Endometrial microvascular endothelial cells (primary cell): ENCODE measurements around the gene DRAP1. TPM values are rescaled to one million over a fixed set of nuclear protein-coding genes. Genes with fewer than 3 reads are reported as not detected.
"Not testable (repeated sequence)": the region's sequence is repeated elsewhere in the genome, so short reads cannot be mapped to it uniquely, and the experiment has no call there.

ENCODE experiments used
- in situ Hi-C: cut with HindIII; loops from 2 replicates; pipeline ENCODE4 v1.10.0; 2017; ENCODE audit warnings: low sequenced_read_pairs, low pct_unique_long_range_greater_than_20kb; ENCODE audit errors: inconsistent ontology term
- total RNA-seq: library from RNA; depleted of rRNA; stranded (reverse); fragments of >200 nt; gene quantifications from one replicate; pipeline ENCODE4 v1.2.3, GENCODE V29; 2015; ENCODE audit errors: inconsistent ontology term

Gene DRAP1
- total RNA-seq, 1 donor from 2014 or later: 151 TPM

- in situ Hi-C loops: no loop called here
Observed at GRCh38 chr11:65885231-65885630, 34.0 kb upstream of the DRAP1 start.

- in situ Hi-C loops: no loop called here
Observed at GRCh38 chr11:65885808-65886536, 33.3 kb upstream of the DRAP1 start.

GRCh38 chr11:65886826-65887722 is 32.2 kb upstream of the DRAP1 start:
- in situ Hi-C loops: no loop called here

GRCh38 chr11:65887723-65888162 is 31.5 kb upstream of the DRAP1 start:
- in situ Hi-C loops: no loop called here

DNA sequence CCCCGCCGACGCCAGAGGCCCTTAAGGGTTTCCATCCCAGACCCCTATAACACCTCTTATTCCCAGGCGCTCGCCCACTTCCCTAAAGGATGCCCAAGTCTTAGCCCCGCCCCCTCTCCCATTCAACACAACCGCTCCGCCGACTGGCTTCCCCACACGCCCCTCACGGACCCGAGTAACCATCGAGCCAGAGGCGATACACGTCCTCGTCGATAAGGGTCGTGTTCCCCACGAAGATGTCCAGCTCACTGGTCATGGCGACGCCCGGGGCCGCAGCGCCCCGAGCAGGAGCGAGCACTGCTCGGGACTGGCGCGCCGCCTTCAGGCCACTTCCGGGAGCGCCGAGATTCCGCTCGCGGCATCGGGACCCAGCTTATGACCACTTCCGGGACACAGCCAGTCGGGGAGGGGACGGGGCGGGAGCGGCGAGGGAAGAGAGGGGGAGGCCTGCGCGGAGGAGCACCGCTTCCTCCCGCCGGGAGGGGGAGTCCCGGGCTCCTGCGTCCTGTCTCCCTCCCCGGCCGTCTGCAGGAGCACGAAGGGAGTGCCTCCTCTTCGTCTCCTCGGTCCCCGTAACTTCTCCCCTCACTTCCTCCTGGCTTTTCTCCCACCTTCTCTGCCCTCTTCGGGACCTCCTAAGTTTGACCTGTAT is 30.9 kb upstream of the DRAP1 start, which contains the start of gene FIBP:
FIBP (minus strand) TSS at position 309 of the 652 bp plus-strand sequence; CDS start at position 256, 53 bp downstream.
- in situ Hi-C loops: no loop called here

- in situ Hi-C loops: no loop called here
Observed at GRCh38 chr11:65890324-65891218, 28.7 kb upstream of the DRAP1 start, which contains the start of gene CCDC85B. TSS of gene CCDC85B (plus strand) at chr11:65890673. CDS start at chr11:65890784, 111 bp downstream.

DNA sequence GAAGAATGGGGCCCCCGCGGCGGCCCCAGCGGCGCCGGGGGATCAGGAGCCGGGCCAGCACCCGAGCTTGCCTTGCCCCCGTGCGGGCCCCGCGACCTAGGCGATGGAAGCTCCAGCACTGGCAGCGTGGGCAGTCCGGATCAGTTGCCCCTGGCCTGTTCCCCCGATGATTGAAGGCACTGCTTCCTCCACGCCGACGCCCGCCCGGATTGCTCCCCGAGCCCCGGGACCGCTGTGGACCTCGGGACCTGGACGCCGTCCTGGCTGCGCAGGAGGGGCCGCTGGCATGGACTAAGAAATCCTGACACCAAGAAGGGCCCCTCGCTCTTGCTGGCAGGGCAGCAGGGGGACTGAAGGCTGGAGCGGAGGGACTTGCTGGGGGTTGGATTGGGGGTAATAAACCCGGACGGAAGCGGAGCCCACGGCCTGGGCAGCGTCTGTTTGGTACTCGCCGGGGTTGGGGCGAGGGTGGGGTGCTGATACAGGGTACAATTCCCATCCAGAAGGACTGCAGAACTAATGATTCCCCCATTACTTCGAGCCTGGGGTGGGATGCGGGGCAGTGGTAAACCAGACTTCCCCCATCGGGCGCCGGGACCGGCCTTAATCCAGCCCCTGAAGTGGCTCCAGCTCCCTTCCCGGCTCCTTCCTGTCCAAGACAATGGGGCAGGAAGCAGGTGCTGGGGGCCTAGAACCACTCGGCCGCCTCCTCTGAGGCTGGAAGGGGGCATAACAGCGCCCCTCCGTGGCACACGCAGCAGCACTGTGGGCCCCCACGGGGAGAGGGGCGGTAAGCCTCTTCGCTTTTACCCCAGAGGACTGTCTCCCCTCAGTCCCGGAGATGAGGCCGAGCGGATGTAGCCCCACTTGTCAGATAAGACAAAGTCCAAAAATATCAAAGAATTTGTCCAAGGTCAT is 27.7 kb upstream of the DRAP1 start:
- in situ Hi-C loops: no loop called here

- in situ Hi-C loops: not testable (repeated sequence)
Observed at GRCh38 chr11:65892137-65892540, 27.1 kb upstream of the DRAP1 start.

DNA sequence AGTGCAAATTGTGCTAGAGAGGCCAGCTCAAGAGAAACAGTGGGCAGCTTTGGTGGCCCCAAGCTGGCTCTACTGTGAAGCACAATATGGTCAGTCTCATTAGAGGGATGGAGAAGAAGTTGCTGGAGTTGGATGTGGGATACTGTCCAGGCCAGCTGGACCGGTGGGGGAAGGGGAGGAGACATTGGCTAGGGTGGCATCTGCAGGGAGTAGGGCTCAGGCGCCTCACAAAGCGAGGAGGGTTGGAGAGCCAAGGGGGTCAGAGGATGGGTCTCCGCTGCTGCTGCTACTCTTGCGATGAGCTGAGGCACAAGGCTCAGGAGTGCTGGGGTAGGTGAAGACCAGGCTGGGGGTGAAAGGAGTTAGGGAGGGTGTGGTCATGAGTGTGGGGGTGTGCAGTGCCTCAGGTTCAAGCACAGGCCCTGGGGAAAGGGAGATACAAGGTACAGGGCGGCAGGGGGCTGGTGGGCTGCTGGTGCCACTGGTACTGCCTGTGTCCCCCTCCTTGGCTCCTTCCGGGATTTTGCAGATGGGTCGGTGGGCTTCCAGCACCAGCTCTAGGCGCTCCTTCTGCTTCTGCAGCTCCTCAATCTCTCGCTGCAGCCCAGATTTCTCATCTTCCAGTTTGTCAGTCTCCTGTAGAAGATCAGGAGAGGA is 26.4 kb upstream of the DRAP1 start:
- in situ Hi-C loops: no loop called here

DNA sequence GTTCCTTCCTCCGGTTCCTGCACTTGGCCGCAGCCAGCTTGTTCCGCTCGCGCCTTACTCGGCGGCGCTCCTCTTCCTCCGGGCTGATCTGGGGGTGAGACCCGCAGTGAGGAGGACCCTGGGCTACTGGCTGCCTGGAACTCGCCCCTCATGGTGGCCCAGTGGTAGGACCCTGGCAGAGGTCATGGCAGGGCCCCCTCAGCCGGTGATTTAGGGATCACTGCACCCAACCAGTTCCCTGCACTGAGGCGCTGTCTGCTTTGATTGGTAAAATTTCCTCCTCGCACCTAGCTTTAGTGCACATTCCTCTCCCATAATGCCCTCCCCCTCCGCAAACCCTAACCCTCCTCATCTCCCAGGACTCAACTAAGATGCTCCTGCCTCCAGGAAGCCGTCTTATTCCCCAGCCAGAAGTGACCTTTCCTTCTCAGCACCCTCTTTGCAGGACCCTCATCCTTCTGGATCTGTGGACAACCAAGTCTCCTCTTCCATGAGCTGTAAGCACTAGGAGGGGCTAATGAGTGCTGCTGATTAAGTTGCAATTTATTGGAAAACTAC is 25.1 kb upstream of the DRAP1 start:
- in situ Hi-C loops: no loop called here

- in situ Hi-C loops: no loop called here
Observed at GRCh38 chr11:65895482-65895981, 23.7 kb upstream of the DRAP1 start.

DNA sequence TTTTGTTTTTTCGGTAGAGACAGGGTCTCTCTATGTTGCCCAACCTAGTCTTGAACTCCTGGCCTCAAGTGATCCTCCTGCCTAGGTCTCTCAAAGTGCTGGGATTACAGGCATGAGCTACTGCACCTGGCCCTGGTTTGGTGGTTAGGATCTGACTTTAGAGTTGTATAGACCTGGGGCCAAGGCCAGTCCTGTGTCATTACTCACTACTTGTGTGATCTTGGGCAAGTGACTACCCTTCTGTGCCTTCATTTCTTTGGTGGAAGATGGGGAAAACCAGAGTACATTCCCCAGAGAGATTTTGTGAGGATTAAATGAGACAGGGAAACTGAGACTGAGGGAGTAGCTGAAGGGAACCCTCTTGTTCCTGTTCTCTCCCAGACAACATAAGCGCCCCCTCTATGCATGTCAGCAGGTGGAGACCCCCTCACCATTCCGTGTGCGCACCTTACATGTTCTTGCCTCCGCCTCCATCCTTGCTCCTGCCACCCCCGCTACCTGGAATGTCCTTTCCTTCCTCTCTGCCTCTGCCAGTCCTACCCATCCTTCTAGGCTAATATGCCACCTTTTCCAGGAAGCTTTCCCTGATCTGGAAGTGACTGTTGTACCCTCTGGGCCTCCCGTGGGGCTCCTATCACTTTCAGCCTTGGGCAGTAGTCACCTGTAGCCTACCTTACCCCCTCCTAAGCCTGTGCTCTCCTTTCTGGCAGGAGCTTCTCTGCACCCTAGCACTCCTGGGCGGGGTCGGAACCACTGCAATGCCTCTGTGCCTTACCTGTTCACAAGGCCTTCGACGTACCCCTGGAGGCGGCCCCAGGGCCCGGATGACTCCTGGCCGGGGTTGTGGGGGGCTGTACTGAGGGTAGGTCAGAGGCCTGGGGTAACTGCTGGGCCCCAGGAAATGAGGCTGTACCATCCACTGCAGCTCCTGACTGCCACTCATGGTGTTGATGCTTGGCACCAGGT is 22.9 kb upstream of the DRAP1 start:
- in situ Hi-C loops: no loop called here

- in situ Hi-C loops: no loop called here
Observed at GRCh38 chr11:65897020-65897471, 22.2 kb upstream of the DRAP1 start.

GRCh38 chr11:65898656-65899355 is 20.4 kb upstream of the DRAP1 start:
- in situ Hi-C loops: no loop called here
